ENCODE measurements around the gene CELSR2.

Gene CELSR2

GRCh38 chr1:109252167-109252892 is 3.0 kb downstream of the CELSR2 start:
- Mint-ChIP-seq H3K36me3 (no peaks in the 10 kb centered on the region), H3K4me1 (ENCODE audit: low read depth) (peaks cover 14% of the 10 kb centered on the region), H3K9me3 (ENCODE audit: low read depth) (no peaks in the 10 kb centered on the region), H3K4me3 (no peak overlapping the region), H3K27me3 (no peaks in the 10 kb centered on the region), H3K27ac (no peak overlapping the region)

GRCh38 chr1:109252893-109253802 is 3.8 kb downstream of the CELSR2 start:
- Mint-ChIP-seq H3K9me3 (ENCODE audit: low read depth) (no peaks in the 10 kb centered on the region), H3K4me3 (no peak overlapping the region), H3K36me3 (no peaks in the 10 kb centered on the region), H3K27me3 (no peaks in the 10 kb centered on the region), H3K4me1 (ENCODE audit: low read depth) (peaks cover 14% of the 10 kb centered on the region), H3K27ac (no peak overlapping the region)

GRCh38 chr1:109253803-109254620 is 4.7 kb downstream of the CELSR2 start:
- Mint-ChIP-seq H3K4me3 (no peak overlapping the region), H3K27ac (no peak overlapping the region), H3K9me3 (ENCODE audit: low read depth) (no peaks in the 10 kb centered on the region)

GRCh38 chr1:109254621-109255096 is 5.3 kb downstream of the CELSR2 start:
- Mint-ChIP-seq H3K27ac (no peak overlapping the region), H3K4me1 (ENCODE audit: low read depth) (peaks cover 11% of the 10 kb centered on the region), H3K27me3 (no peaks in the 10 kb centered on the region), H3K36me3 (no peaks in the 10 kb centered on the region), H3K9me3 (ENCODE audit: low read depth) (no peaks in the 10 kb centered on the region), H3K4me3 (no peak overlapping the region)

More at GRCh38 chr1:109253803-109254620, 4.7 kb downstream of the CELSR2 start:
- H3K4me1 Mint-ChIP-seq (ENCODE audit: low read depth), result peaks cover 14% of the 10 kb centered on the region
- H3K36me3 Mint-ChIP-seq, result no peaks in the 10 kb centered on the region
- H3K27me3 Mint-ChIP-seq, result no peaks in the 10 kb centered on the region

GRCh38 chr1:109255097-109255651 is 5.8 kb downstream of the CELSR2 start:
- Mint-ChIP-seq H3K36me3 (no peaks in the 10 kb centered on the region), H3K4me1 (ENCODE audit: low read depth) (peaks cover 11% of the 10 kb centered on the region), H3K9me3 (ENCODE audit: low read depth) (no peaks in the 10 kb centered on the region), H3K27me3 (no peaks in the 10 kb centered on the region), H3K27ac (no peak overlapping the region), H3K4me3 (no peak overlapping the region)

GRCh38 chr1:109255678-109256077 is 6.3 kb downstream of the CELSR2 start:
- no peaks in the 10 kb centered on the region for H3K9me3 Mint-ChIP-seq (ENCODE audit: low read depth)
- H3K36me3 Mint-ChIP-seq, result no peaks in the 10 kb centered on the region
- H3K27me3 Mint-ChIP-seq, result no peaks in the 10 kb centered on the region
- no peak overlapping the region for H3K4me3 Mint-ChIP-seq
- H3K27ac Mint-ChIP-seq, result no peak overlapping the region
- peaks cover 10% of the 10 kb centered on the region for H3K4me1 Mint-ChIP-seq (ENCODE audit: low read depth)

- no peaks in the 10 kb centered on the region for H3K36me3 Mint-ChIP-seq
- H3K4me1 Mint-ChIP-seq (ENCODE audit: low read depth), result peaks cover 9% of the 10 kb centered on the region
- no peaks in the 10 kb centered on the region for H3K9me3 Mint-ChIP-seq (ENCODE audit: low read depth)
- H3K27me3 Mint-ChIP-seq, result no peaks in the 10 kb centered on the region
- no peak overlapping the region for H3K27ac Mint-ChIP-seq
- no peak overlapping the region for H3K4me3 Mint-ChIP-seq
Observed at GRCh38 chr1:109256085-109256484, 6.7 kb downstream of the CELSR2 start.

GRCh38 chr1:109256971-109257681 is 7.8 kb downstream of the CELSR2 start:
- Mint-ChIP-seq H3K36me3 (no peaks in the 10 kb centered on the region), H3K27me3 (no peaks in the 10 kb centered on the region), H3K4me3 (no peak overlapping the region), H3K4me1 (ENCODE audit: low read depth) (peaks cover 9% of the 10 kb centered on the region), H3K27ac (no peak overlapping the region), H3K9me3 (ENCODE audit: low read depth) (no peaks in the 10 kb centered on the region)

GRCh38 chr1:109257682-109258421 is 8.5 kb downstream of the CELSR2 start:
- peaks cover 6% of the 10 kb centered on the region for H3K4me1 Mint-ChIP-seq (ENCODE audit: low read depth)
- H3K9me3 Mint-ChIP-seq (ENCODE audit: low read depth), result no peaks in the 10 kb centered on the region
- no peak overlapping the region for H3K4me3 Mint-ChIP-seq
- H3K27ac Mint-ChIP-seq, result no peak overlapping the region
- no peaks in the 10 kb centered on the region for H3K36me3 Mint-ChIP-seq
- no peaks in the 10 kb centered on the region for H3K27me3 Mint-ChIP-seq

- H3K9me3 Mint-ChIP-seq (ENCODE audit: low read depth), result no peaks in the 10 kb centered on the region
- H3K27ac Mint-ChIP-seq, result no peak overlapping the region
- no peak overlapping the region for H3K4me3 Mint-ChIP-seq
- H3K4me1 Mint-ChIP-seq (ENCODE audit: low read depth), result peaks cover 8% of the 10 kb centered on the region
- no peaks in the 10 kb centered on the region for H3K27me3 Mint-ChIP-seq
- no peaks in the 10 kb centered on the region for H3K36me3 Mint-ChIP-seq
Observed at GRCh38 chr1:109258481-109259466, 9.4 kb downstream of the CELSR2 start.

GRCh38 chr1:109259674-109260557 is 10.6 kb downstream of the CELSR2 start:
- Mint-ChIP-seq H3K36me3 (no peaks in the 10 kb centered on the region), H3K4me3 (no peak overlapping the region), H3K27me3 (no peaks in the 10 kb centered on the region), H3K4me1 (ENCODE audit: low read depth) (peaks cover 5% of the 10 kb centered on the region), H3K27ac (no peak overlapping the region), H3K9me3 (ENCODE audit: low read depth) (no peaks in the 10 kb centered on the region)

- H3K9me3 Mint-ChIP-seq (ENCODE audit: low read depth), result no peaks in the 10 kb centered on the region
- H3K27me3 Mint-ChIP-seq, result no peaks in the 10 kb centered on the region
- H3K27ac Mint-ChIP-seq, result no peak overlapping the region
- H3K4me1 Mint-ChIP-seq (ENCODE audit: low read depth), result peaks cover 2% of the 10 kb centered on the region
- no peaks in the 10 kb centered on the region for H3K36me3 Mint-ChIP-seq
- H3K4me3 Mint-ChIP-seq, result no peak overlapping the region
Observed at GRCh38 chr1:109261006-109261405, 11.7 kb downstream of the CELSR2 start.
